IPS DF 6.9 (cell line): Measurements from ENCODE around the gene MSH2.
"Not testable (repeated sequence)": the region's sequence is repeated elsewhere in the genome, so short reads cannot be mapped to it uniquely, and the experiment has no call there.

ENCODE experiments used
- DNase-seq: peaks from one replicate; pipeline ENCODE4 v3.0.0-alpha.2; 2013; ENCODE audit warnings: low read depth, low spot score
- H3K27ac ChIP-seq: one replicate; pipeline ENCODE4 v1.5.1; 2013; ENCODE audit warnings: low read length, control low read depth
- H3K27me3 ChIP-seq: 2 replicates; pipeline ENCODE4 v1.6.1; 2013; ENCODE audit warnings: mild to moderate bottlenecking, low read length; ENCODE audit not compliant: control insufficient read depth, insufficient read depth
- H3K36me3 ChIP-seq: 2 replicates; pipeline ENCODE4 v1.6.1; 2013; ENCODE audit warnings: low read length; ENCODE audit not compliant: control insufficient read depth, insufficient read depth
- H3K4me1 ChIP-seq: 2 replicates; pipeline ENCODE4 v1.6.1; 2013; ENCODE audit warnings: low read length; ENCODE audit not compliant: control insufficient read depth, insufficient read depth
- H3K4me3 ChIP-seq: 2 replicates; pipeline ENCODE4 v1.5.1; 2013; ENCODE audit warnings: mild to moderate bottlenecking, low read length
- H3K9me3 ChIP-seq: 2 replicates; pipeline ENCODE4 v1.6.1; 2013; ENCODE audit warnings: low read length, inconsistent platforms; ENCODE audit not compliant: control insufficient read depth, insufficient read depth
- WGBS: extraction: QIAGEN DNeasy Blood & Tissue Kit; methylation state at CpG from one replicate; pipeline ENCODE4 v1.1.7; 2013; ENCODE audit warnings: mixed read lengths, missing lambda C conversion rate; ENCODE audit not compliant: insufficient read length, insufficient coverage; 5-methylcytosine and 5-hydroxymethylcytosine counted together

MSH2 gene

DNA sequence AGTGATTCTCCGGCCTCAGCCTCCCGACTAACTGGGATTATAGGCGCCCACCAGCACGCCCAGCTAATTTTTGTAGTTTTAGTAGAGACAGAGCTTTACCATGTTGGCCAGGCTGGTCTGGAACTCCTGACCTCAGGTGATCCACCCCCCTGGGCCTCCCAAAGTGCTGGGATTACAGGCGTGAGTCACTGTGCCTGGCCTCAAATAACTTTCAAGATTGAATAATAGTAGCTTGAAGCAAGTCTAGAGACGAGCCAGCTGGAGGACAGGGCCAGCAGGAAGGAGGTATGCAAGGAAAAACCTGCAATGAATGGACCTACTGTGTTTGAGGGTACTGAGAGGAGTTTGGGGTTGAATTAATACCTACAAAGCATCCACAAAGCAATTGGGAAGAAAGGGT lies 87.5 kb downstream of the MSH2 start:
- no peak for DNase-seq
- H3K9me3 ChIP-seq, result no peaks in the 10 kb centered on the region
- WGBS, result no CpG with 5 or more reads among the region's 6 CpGs

GRCh38 chr2:47493317-47494035 lies 90.5 kb downstream of the MSH2 start:
- H3K4me1 ChIP-seq, result 0 out of 2 replicates have a peak, but pooled peaks cover 1% of the 10 kb centered on the region
- no peaks in the 10 kb centered on the region for H3K36me3 ChIP-seq
- H3K27me3 ChIP-seq, result no peaks in the 10 kb centered on the region
- no peak for DNase-seq
- no peaks in the 10 kb centered on the region for H3K9me3 ChIP-seq
- no peak overlapping the region for H3K4me3 ChIP-seq
- WGBS, result no CpG with 5 or more reads among the region's 12 CpGs
- no peak overlapping the region for H3K27ac ChIP-seq

More for the DNA sequence above, 87.5 kb downstream of the MSH2 start:
- no peak overlapping the region for H3K27ac ChIP-seq
- no peaks in the 10 kb centered on the region; the same call in 1 of the 2 replicates for H3K36me3 ChIP-seq
- H3K4me3 ChIP-seq, result no peak overlapping the region
- H3K27me3 ChIP-seq, result no peaks in the 10 kb centered on the region
- 0 out of 2 replicates have a peak, but pooled peaks cover 1% of the 10 kb centered on the region for H3K4me1 ChIP-seq

DNA sequence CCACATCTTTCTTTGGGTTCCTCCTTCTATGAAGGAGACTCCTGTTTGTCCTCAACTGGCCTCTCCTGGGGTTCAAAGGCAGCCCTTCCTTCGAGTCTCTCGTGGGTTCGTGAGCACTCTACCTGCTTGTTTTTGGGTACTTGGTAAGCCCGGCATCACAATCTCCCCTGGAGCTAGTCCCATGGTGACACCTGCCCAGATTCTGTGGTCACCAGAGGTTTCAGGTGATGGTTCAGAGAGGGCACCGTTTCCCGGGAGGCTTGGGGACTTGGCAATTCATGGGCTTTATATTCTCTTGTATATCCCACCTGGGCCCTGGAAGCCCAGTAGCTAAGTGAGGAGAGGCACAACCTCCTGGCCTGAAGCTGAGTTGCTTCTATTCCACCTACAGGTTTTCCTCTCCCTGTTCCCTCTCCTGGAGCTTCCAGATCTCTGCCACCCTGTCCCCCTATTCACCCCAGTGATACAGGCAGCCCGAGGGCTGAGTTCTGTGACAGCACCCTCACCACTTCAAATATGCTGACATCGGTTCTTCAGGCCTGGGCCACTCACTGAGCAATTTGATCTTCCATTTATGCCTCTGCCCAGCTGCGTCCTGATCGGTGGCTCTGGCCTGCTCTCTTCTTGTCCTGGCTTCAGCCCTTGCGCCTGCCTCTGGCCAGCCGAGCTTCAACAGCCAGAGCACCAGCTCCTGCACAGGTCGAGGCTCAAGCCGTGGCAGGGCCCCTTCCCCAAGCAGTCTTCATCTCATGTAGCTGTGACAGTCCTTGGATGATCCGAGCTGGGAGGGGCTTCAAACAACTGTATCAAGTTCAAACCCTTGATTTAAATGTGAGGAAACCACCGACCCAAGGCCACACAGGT lies 91.5 kb downstream of the MSH2 start:
- H3K36me3 ChIP-seq, result no peaks in the 10 kb centered on the region
- H3K4me1 ChIP-seq, result 0 out of 2 replicates have a peak, but pooled peaks cover 1% of the 10 kb centered on the region
- H3K9me3 ChIP-seq, result peaks cover 2% of the 10 kb centered on the region; the same call in 1 of the 2 replicates
- H3K27ac ChIP-seq, result no peak overlapping the region
- no peak overlapping the region for H3K4me3 ChIP-seq
- H3K27me3 ChIP-seq, result no peaks in the 10 kb centered on the region
- DNase-seq, result no peak
- WGBS, result no CpG with 5 or more reads among the region's 16 CpGs

DNA sequence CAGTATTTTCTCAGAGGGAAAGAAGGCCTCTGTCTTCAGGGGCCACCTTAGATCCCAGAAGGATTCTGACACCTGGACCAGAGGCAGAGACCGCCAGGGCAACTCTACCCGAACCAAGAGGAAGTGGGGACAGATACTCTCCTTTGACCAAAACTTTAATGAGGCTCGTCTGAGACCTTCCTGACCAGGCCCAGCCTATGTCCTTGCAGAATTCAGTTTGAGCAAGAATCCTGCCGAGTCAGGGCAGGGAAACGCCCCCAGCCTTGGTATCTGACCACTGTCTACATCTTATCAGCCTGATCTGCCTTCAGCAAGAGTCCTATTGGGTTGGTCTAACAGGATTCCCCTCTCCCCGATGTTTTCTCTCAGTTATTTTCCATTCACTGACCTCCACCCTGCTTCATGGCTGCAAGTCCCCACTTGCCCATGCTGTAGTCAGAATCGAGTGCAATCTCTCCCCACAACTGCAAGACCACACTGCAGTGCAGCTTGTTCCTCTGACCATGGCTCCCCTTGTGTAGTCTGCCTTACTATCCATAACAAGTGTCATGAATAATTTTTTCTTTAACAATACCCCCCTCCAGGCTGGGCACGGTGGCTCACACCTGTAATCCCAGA lies 95.0 kb downstream of the MSH2 start:
- H3K4me3 ChIP-seq, result no peak overlapping the region
- 0 out of 2 replicates have a peak, but pooled peaks cover 1% of the 10 kb centered on the region for H3K4me1 ChIP-seq
- no peak overlapping the region for H3K27ac ChIP-seq
- H3K27me3 ChIP-seq, result no peaks in the 10 kb centered on the region; the same call in 1 of the 2 replicates
- no peaks in the 10 kb centered on the region for H3K36me3 ChIP-seq
- no CpG with 5 or more reads among the region's 8 CpGs for WGBS
- H3K9me3 ChIP-seq, result peaks cover 4% of the 10 kb centered on the region; the same call in 1 of the 2 replicates
- no peak for DNase-seq

DNA sequence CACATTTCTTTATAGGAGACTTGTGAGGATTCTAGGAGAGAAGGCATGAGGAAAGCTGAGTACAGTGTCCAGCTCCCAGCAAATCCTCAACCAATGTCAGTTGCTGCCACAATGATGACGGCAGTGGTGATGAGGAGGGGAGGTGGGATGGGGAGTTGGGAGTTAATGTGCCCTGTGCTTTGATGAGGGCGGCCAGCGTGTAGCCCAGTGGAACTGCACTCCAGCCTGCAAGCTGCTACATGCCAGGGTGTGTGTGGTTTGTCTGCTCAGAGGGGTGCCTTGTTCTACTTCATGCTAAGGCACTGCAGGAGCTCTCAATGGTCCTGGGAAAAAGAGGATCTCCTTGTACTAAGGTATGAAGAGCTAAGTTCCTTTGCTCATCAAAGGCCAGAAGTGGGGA lies 96.1 kb downstream of the MSH2 start:
- Histone ChIP-seq H3K4me1 (0 out of 2 replicates have a peak, but pooled peaks cover 1% of the 10 kb centered on the region), H3K36me3 (no peaks in the 10 kb centered on the region), H3K9me3 (peaks cover 4% of the 10 kb centered on the region; the same call in 1 of the 2 replicates), H3K27ac (no peak overlapping the region), H3K4me3 (no peak overlapping the region), H3K27me3 (no peaks in the 10 kb centered on the region; the same call in 1 of the 2 replicates)
- no CpG with 5 or more reads among the region's 3 CpGs for WGBS
- no peak for DNase-seq

GRCh38 chr2:47499621-47500309 lies 96.8 kb downstream of the MSH2 start:
- no peak overlapping the region for H3K27ac ChIP-seq
- WGBS, result no CpG with 5 or more reads among the region's 7 CpGs
- H3K4me1 ChIP-seq, result 0 out of 2 replicates have a peak, but pooled peaks cover 1% of the 10 kb centered on the region
- H3K9me3 ChIP-seq, result peaks cover 4% of the 10 kb centered on the region; the same call in 1 of the 2 replicates
- H3K27me3 ChIP-seq, result no peaks in the 10 kb centered on the region; the same call in 1 of the 2 replicates
- no peak for DNase-seq
- H3K36me3 ChIP-seq, result no peaks in the 10 kb centered on the region
- no peak overlapping the region for H3K4me3 ChIP-seq

GRCh38 chr2:47501374-47502200 lies 98.6 kb downstream of the MSH2 start:
- no peak for DNase-seq
- Histone ChIP-seq H3K9me3 (peaks cover 4% of the 10 kb centered on the region; the same call in 1 of the 2 replicates), H3K4me1 (no peaks in the 10 kb centered on the region), H3K27ac (no peak overlapping the region), H3K27me3 (no peaks in the 10 kb centered on the region; the same call in 1 of the 2 replicates), H3K4me3 (no peak overlapping the region), H3K36me3 (no peaks in the 10 kb centered on the region)
- no CpG with 5 or more reads among the region's 3 CpGs for WGBS

DNA sequence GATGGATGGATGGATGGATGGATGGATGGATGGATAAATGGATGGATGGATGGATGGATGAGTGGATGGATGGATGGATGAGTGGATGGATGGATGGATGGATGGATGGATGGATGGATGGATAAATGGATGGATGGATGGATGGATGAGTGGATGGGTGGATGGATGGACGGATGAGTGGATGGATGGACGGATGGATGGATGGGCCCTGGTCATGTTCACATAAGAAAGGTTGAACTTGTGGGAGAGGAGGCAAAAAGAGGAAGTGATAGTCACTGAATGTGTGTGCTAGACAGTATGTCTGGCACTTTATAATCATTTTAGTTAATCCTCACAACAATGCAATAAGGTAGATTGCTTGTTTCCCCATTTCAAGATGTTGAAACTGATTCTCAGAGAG lies 99.5 kb downstream of the MSH2 start:
- H3K27ac ChIP-seq, DNase-seq, H3K36me3 ChIP-seq, H3K4me3 ChIP-seq, H3K9me3 ChIP-seq, H3K4me1 ChIP-seq, H3K27me3 ChIP-seq: not testable (repeated sequence)
- WGBS, result no CpG with 5 or more reads among the region's 2 CpGs

GRCh38 chr2:47503481-47504070 lies 100.6 kb downstream of the MSH2 start:
- Histone ChIP-seq H3K9me3 (peaks cover 4% of the 10 kb centered on the region; the same call in 1 of the 2 replicates), H3K4me1 (no peaks in the 10 kb centered on the region), H3K4me3 (no peak overlapping the region), H3K27me3 (no peaks in the 10 kb centered on the region; the same call in 1 of the 2 replicates), H3K36me3 (no peaks in the 10 kb centered on the region), H3K27ac (no peak overlapping the region)
- WGBS, result no CpG with 5 or more reads among the region's 8 CpGs
- no peak for DNase-seq
